Gastroesophageal sphincter (tissue), 3 donors: ENCODE results near the gene UROC1.

Source experiments
- EP300 ChIP-seq: sonication (generic); formaldehyde crosslinking; IDR thresholded peaks from one replicate; pipeline ENCODE4 v1.6.1; 2017; ENCODE audit warnings: antibody characterized with exemption, mild to moderate bottlenecking
- POLR2A ChIP-seq, 2 donors: fragments of 450-650 bp; IDR thresholded peaks; one replicate each; pipeline ENCODE4 v1.6.1; 2017; ENCODE audit warnings: antibody characterized with exemption in 2 of 2, mild to moderate bottlenecking in 2 of 2, moderate library complexity in 1 of 2
- POLR2AphosphoS5 ChIP-seq: sonication (generic); formaldehyde crosslinking; IDR thresholded peaks from one replicate; pipeline ENCODE4 v1.6.1; 2017; ENCODE audit warnings: antibody characterized with exemption
- TF ChIP-seq, protein P1 (sequence below), 4 experiments: fragments of 200-600 bp in 2 of 4; fragments of 450-650 bp in 2 of 4; sonication (generic) in 1 of 4; IDR thresholded peaks; one replicate each; pipeline ENCODE4 v1.5.1; 2017 to 2019; ENCODE audit warnings: antibody characterized with exemption in 4 of 4, mild to moderate bottlenecking in 2 of 4, moderate library complexity in 2 of 4

DNA sequence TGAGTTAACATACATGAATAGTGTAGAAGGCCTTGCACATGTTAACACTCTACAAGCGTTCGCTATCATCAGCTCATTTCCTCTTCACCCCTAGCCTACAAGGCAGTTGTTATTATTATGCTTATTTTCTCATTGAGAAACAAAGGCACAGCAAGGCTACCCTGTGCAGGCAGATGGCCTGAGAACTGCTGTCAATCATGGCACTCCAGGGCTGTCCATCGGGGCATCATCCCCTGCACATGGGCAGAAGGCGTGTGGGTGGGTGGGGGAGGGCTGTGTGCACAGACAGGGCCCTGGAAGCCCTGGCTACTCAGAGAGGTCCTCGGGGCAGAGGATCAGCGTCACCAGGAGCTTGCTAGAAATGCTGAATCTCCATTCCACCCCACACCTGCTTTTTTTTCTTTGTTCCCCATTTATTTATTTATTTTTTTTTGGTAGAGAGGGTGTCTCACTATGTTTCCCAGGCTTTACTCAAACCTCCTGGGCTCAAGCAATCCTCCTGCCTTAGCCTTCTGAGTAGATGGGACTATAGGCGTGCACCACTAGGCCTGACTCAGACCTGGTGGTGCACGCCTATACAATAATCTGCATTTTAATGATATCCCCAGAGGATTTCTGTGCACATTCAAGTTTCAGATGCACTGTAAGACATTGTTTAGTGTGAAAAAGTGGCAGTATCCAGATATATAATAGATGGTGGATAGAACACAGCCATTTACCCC lies 32.2 kb downstream of the UROC1 start:
- TF ChIP-seq POLR2A (IDR thresholded peaks at IDR 0.05) (no peak), EP300 (no peak), POLR2AphosphoS5 (no peak)
- TF ChIP-seq, protein P1, sequence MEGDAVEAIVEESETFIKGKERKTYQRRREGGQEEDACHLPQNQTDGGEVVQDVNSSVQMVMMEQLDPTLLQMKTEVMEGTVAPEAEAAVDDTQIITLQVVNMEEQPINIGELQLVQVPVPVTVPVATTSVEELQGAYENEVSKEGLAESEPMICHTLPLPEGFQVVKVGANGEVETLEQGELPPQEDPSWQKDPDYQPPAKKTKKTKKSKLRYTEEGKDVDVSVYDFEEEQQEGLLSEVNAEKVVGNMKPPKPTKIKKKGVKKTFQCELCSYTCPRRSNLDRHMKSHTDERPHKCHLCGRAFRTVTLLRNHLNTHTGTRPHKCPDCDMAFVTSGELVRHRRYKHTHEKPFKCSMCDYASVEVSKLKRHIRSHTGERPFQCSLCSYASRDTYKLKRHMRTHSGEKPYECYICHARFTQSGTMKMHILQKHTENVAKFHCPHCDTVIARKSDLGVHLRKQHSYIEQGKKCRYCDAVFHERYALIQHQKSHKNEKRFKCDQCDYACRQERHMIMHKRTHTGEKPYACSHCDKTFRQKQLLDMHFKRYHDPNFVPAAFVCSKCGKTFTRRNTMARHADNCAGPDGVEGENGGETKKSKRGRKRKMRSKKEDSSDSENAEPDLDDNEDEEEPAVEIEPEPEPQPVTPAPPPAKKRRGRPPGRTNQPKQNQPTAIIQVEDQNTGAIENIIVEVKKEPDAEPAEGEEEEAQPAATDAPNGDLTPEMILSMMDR (IDR thresholded peaks at IDR 0.05): no peak
